Subcutaneous abdominal adipose tissue (tissue), 5 donors: ENCODE measurements around the gene TBC1D25.
"Not testable (repeated sequence)": the region's sequence is repeated elsewhere in the genome, so short reads cannot be mapped to it uniquely, and the experiment has no call there.

ENCODE experiments used
- H3K27ac ChIP-seq: one replicate; pipeline ENCODE4 v1.7.0; 2013; ENCODE audit warnings: low read depth, mild to moderate bottlenecking, inconsistent platforms, low read length, moderate library complexity
- H3K27me3 ChIP-seq, 5 donors: one replicate each; pipeline ENCODE4 v1.7.0; 2013; ENCODE audit warnings: low read length in 5 of 5, inconsistent platforms in 1 of 5; ENCODE audit not compliant: control insufficient read depth in 5 of 5, insufficient read depth in 4 of 5
- H3K36me3 ChIP-seq, 5 donors: one replicate each; pipeline ENCODE4 v1.7.0; 2013; ENCODE audit warnings: low read length in 5 of 5; ENCODE audit not compliant: control insufficient read depth in 5 of 5, insufficient read depth in 5 of 5
- H3K4me1 ChIP-seq, 5 donors: one replicate each; pipeline ENCODE4 v1.7.0; 2013; ENCODE audit warnings: low read length in 5 of 5, mild to moderate bottlenecking in 3 of 5, moderate library complexity in 1 of 5; ENCODE audit not compliant: control insufficient read depth in 5 of 5, insufficient read depth in 5 of 5
- H3K4me3 ChIP-seq, 5 donors: one replicate each; pipeline ENCODE4 v1.7.0; 2013; ENCODE audit warnings: low read length in 5 of 5, low read depth in 1 of 5
- H3K9ac ChIP-seq, 5 donors: one replicate each; pipeline ENCODE4 v1.7.0; 2013; ENCODE audit warnings: low read length in 5 of 5, mild to moderate bottlenecking in 4 of 5, moderate library complexity in 3 of 5
- H3K9me3 ChIP-seq, 5 donors: one replicate each; pipeline ENCODE4 v1.7.0; 2013; ENCODE audit warnings: low read length in 5 of 5; ENCODE audit not compliant: control insufficient read depth in 5 of 5
- donor health status: healthy.
- donor health status: healthy.
- donor health status: healthy.
- donor health status: healthy.
- donor health status: healthy.

TBC1D25 gene

DNA sequence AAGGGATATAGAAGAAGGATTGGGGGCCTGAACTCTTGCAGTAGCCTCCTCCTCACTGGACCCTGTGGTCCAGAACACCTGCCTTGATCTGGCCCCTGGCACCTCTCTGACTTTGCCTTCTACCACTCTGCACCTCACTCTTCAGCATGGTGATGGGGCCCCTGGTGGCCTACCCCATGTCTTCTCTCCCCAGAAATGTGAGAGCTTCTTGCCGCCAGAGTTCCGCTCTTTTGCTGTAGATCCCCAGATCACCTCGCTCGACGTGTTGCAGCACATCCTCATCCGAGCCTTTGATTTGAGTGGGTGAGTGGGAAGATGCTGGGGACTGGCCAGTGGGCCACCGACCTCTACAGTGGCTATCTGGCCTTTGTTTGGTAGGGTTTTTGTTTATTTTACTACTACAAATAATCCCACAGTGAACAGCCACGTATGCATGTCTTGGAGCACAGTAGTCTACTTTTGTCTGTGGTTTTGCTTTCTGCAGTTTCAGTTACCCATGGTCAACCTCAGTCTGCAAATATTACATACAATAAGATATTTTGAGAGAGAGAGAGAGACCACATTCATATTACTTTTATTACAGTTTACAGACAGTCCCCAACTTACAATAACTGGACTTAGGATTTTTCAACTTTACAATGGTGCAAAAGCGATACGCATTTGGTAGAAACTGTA is 1.8 kb downstream of the TBC1D25 start:
- Histone ChIP-seq H3K4me3 (no peak overlapping the region), H3K4me1 (peaks cover 0 to 15% (median 9%) of the 10 kb centered on the region in 5 donors), H3K27ac (no peak overlapping the region), H3K27me3 (peaks cover 0 to 10% (median 0%) of the 10 kb centered on the region in 5 donors), H3K9me3 (no peaks in the 10 kb centered on the region), H3K9ac (no peak overlapping the region), H3K36me3 (peaks cover 3 to 15% (median 7%) of the 10 kb centered on the region in 5 donors)

DNA sequence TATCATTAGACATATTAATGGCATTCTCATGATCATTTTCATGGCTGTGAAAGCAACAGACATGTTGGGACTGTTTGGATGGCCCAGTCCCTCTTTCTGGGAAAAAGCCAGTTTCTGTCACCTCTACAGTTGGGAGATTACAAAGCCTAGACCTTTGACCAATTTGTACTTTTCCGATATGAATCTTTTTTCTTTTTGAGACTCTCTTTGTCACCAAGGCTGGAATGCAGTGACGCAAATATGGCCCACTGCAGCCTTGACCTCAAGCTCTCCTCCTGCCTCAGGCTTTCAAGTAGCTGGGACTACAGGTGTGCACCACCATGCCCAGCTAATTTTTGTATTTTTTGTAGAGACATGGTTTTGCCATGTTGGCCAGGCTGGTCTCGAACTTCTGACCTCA is 9.4 kb downstream of the TBC1D25 start:
- peaks cover 0 to 7% (median 0%) of the 10 kb centered on the region in 5 donors for H3K27me3 ChIP-seq
- no peak overlapping the region for H3K9ac ChIP-seq
- H3K36me3 ChIP-seq: peaks cover 3 to 15% (median 10%) of the 10 kb centered on the region in 5 donors
- H3K4me3 ChIP-seq: no peak overlapping the region
- H3K9me3 ChIP-seq: no peaks in the 10 kb centered on the region
- H3K4me1 ChIP-seq: peaks cover 0 to 3% (median 0%) of the 10 kb centered on the region in 5 donors
- H3K27ac ChIP-seq: no peak overlapping the region

DNA sequence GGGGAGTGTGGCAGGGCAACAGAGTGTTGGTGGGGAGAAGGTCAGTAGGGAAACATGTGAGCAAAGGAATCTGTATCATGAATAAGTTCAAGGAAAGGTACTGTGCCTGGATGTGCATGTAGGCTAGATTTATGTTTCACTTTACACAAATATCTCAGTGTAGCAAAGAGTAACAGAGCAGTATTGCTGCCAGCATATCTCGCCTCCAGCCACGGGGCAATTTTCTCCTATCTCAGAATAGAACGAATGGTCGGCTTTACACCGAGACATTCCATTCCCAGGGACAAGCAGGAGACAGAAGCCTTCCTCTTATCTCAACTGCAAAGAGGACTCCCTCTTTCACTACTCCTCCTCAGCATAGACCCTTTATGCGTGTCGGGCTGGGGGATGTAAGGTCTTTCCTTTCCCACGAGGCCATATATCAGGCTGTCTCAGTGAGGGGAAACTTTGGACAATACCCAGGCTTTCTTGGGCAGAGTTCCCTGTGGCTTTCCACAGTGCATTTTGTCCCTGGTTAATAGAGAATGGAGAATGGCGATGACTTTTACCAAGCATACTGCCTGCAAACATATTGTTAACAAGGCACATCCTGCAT is 16.3 kb downstream of the TBC1D25 start:
- peaks cover 0 to 34% (median 26%) of the 10 kb centered on the region in 5 donors for H3K36me3 ChIP-seq
- H3K9ac ChIP-seq, H3K27me3 ChIP-seq, H3K27ac ChIP-seq, H3K9me3 ChIP-seq, H3K4me3 ChIP-seq, H3K4me1 ChIP-seq: not testable (repeated sequence)

DNA sequence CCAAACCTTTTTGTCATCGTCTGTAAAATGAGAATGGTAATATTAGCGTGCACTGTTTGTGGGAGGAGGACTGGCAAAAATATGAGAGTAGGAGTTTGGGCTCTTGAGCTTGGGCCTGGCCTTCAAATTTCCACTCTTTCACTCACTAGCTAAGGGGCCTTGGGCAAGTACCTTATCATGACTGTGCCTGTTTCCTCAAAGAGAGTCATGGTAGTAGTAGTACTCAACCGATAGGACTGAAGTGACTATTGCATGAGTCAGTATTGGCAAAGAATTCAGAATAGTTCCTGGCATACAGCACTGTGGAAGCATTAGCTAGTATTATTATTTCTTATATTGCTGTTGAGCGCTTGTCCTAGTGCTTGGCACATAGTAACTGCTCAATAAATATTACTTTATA is 18.8 kb downstream of the TBC1D25 start:
- no peak overlapping the region for H3K9ac ChIP-seq
- H3K27ac ChIP-seq: no peak overlapping the region
- H3K4me1 ChIP-seq: peaks cover 0 to 8% (median 5%) of the 10 kb centered on the region in 5 donors
- H3K4me3 ChIP-seq: no peak overlapping the region
- peaks cover 0 to 2% (median 0%) of the 10 kb centered on the region in 5 donors for H3K27me3 ChIP-seq
- peaks cover 0 to 3% (median 0%) of the 10 kb centered on the region in 5 donors for H3K9me3 ChIP-seq
- peaks cover 0 to 43% (median 33%) of the 10 kb centered on the region in 5 donors for H3K36me3 ChIP-seq

DNA sequence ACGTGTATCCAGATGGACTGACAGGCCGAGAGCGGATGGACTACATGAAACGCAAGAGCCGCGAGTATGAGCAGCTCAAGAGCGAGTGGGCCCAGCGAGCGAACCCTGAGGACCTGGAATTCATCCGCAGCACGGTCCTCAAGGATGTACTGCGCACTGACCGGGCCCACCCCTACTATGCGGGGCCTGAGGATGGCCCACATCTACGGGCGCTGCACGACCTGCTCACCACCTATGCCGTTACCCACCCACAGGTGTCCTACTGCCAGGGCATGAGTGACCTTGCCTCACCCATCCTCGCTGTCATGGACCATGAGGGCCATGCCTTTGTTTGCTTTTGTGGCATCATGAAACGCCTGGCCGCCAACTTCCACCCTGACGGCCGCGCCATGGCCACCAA is 20.1 kb downstream of the TBC1D25 start:
- peaks cover 0 to 2% (median 0%) of the 10 kb centered on the region in 5 donors for H3K27me3 ChIP-seq
- peaks cover 0 to 18% (median 5%) of the 10 kb centered on the region in 5 donors for H3K4me1 ChIP-seq
- no peak overlapping the region for H3K27ac ChIP-seq
- H3K4me3 ChIP-seq: no peak overlapping the region
- peaks cover 0 to 42% (median 33%) of the 10 kb centered on the region in 5 donors for H3K36me3 ChIP-seq
- peaks cover 0 to 3% (median 0%) of the 10 kb centered on the region in 5 donors for H3K9me3 ChIP-seq
- H3K9ac ChIP-seq: no peak overlapping the region

DNA sequence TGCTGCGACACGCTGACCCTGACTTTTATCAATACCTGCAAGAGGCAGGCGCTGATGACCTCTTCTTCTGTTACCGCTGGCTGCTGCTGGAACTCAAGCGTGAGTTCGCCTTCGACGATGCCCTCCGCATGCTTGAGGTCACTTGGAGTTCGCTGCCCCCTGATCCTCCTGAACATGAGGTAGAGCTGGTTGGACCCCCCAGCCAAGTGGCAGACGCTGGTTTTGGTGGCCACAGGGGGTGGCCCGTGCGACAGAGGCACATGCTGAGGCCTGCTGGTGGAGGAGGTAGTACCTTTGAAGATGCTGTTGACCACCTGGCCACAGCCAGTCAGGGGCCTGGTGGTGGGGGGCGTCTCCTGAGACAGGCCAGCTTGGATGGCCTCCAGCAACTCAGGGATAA is 20.5 kb downstream of the TBC1D25 start:
- no peak overlapping the region for H3K4me3 ChIP-seq
- H3K9me3 ChIP-seq: peaks cover 0 to 3% (median 0%) of the 10 kb centered on the region in 5 donors
- H3K4me1 ChIP-seq: peaks cover 0 to 18% (median 5%) of the 10 kb centered on the region in 5 donors
- H3K9ac ChIP-seq: no peak overlapping the region
- H3K27ac ChIP-seq: no peak overlapping the region
- peaks cover 0 to 39% (median 31%) of the 10 kb centered on the region in 5 donors for H3K36me3 ChIP-seq
- peaks cover 0 to 2% (median 0%) of the 10 kb centered on the region in 5 donors for H3K27me3 ChIP-seq

DNA sequence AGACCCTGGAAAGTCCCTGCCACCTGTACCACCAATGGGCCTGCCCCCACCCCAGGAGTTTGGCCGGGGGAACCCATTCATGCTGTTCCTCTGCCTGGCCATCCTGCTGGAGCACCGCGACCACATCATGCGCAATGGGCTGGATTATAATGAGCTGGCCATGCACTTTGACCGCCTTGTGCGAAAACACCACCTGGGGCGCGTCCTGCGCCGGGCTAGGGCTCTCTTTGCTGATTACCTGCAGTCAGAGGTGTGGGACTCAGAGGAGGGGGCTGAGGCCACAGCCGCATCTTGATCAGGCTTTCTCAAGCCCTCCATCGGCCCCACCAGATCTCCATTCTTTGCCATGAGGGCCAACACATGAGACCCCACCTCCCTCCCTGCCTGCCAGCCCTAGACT is 21.2 kb downstream of the TBC1D25 start:
- H3K36me3 ChIP-seq: peaks cover 0 to 39% (median 28%) of the 10 kb centered on the region in 5 donors

DNA sequence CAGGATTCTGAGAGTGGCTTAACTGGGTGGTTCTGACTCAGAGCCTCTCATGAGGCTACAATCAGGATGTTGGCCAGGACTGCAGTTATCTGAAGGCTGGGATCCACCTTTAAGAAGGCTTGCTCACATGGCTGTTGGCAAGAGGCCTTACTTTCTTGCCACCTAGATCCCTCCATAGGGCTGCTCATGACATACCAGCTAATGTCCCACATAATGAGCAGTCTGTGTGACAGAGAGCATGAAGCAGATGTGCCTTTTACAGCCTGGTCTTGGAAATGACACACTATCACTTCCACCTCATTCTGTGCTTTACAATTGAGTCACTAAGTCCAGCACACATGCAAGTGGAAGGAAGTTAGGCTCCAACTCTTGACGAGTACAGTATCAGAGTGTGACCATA is 30.4 kb downstream of the TBC1D25 start:
- peaks cover 0 to 6% (median under 1%) of the 10 kb centered on the region in 5 donors for H3K4me1 ChIP-seq
- H3K4me3 ChIP-seq: no peak overlapping the region
- H3K9me3 ChIP-seq: peaks cover 0 to 9% (median 5%) of the 10 kb centered on the region in 5 donors
- no peak overlapping the region for H3K27ac ChIP-seq
- H3K27me3 ChIP-seq: no peaks in the 10 kb centered on the region
- H3K36me3 ChIP-seq: no peaks in the 10 kb centered on the region
- H3K9ac ChIP-seq: no peak overlapping the region

More for the DNA sequence above, 21.2 kb downstream of the TBC1D25 start:
- peaks cover 0 to 2% (median 0%) of the 10 kb centered on the region in 5 donors for H3K27me3 ChIP-seq
- H3K4me1 ChIP-seq: peaks cover 0 to 18% (median 5%) of the 10 kb centered on the region in 5 donors
- H3K9ac ChIP-seq: no peak overlapping the region
- no peak overlapping the region for H3K27ac ChIP-seq
- H3K9me3 ChIP-seq: peaks cover 0 to 3% (median 0%) of the 10 kb centered on the region in 5 donors
- no peak overlapping the region for H3K4me3 ChIP-seq

DNA sequence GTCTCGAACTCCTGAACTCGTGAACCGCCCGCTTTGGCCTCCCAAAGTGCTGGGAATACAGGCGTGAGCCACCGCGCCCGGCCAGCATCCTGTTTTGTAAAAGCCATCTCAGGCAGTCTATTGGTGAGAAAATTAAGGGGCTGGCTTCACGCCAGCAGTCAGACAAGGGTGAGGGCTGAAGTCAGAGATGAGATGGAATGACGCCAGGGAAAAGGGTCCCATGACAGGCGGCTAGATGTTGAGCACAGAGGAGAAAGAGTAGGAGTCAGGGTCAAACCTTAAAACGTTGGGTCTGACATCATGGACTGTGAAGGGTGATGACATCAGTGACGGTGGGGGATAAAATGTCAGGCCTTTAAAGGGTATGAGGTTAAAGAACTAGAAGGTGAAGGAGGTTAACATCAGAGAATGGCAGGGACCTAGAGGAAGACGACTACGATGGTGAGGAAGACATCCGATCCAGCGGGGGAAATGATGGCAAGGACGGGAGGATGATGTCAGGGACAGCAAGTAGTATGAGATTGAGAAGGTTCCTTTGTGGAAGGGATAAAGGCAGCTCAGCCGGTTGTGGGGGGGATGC is 34.3 kb downstream of the TBC1D25 start:
- peak overlapping the region; percentile 57 to 88 (median 75) for H3K4me3 ChIP-seq
- peaks cover 6 to 33% (median 26%) of the 10 kb centered on the region in 5 donors for H3K36me3 ChIP-seq
- peaks cover 0 to 9% (median 5%) of the 10 kb centered on the region in 5 donors for H3K9me3 ChIP-seq
- peak overlapping the region in 4 of 5 donors; percentile 56 to 93 (median 79) for H3K9ac ChIP-seq
- peak overlapping the region; percentile 99 for H3K27ac ChIP-seq
- peaks cover 0 to 22% (median 16%) of the 10 kb centered on the region in 5 donors for H3K4me1 ChIP-seq
- H3K27me3 ChIP-seq: no peaks in the 10 kb centered on the region
